ENCODE measurements around the gene MUC4.

GRCh38 chr3:195701042-195701915, 110.5 kb downstream of the MUC4 start:
- TF ChIP-seq EZH2phosphoT487 (IDR thresholded peaks at IDR 0.05; ENCODE audit: insufficient read depth, low read depth) (no peak), EZH2 (IDR thresholded peaks at IDR 0.05; ENCODE audit: insufficient read depth, poor library complexity, severe bottlenecking) (no peak)
